ENCODE results near the gene BCR. TPM values are rescaled to one million over a fixed set of nuclear protein-coding genes. Genes with fewer than 3 reads are reported as not detected.

The BCR gene
- total and polyA plus RNA-seq, 7 donors = 2.7 to 7.7 (median 6.5) TPM

DNA sequence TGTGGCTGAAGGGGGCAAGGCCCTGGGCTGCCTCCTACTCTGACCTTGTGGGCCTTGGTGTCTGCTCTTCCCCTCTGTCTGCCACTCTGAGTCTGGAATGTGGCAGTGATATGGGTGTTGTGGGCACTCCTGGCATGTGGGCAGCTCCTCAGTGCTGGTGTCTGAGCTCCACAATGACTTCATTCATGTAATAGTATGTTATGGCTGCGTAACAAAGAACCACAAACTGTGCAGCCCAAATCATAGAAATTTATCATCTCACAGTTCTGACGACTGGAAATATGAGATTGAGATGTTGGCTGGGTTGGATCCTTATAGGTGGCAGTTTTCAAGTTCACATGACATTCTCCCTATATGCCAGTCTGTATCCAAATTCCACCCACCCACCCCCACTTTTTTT lies 59.1 kb downstream of the BCR start:
- DNase-seq (peak in 1 of 2 donors; percentile 12), ATAC-seq (no peak)
- no peak overlapping the region for H3K4me3 ChIP-seq
- intact Hi-C loops (cut with DNase I) = no loop called here
- no peaks in the 10 kb centered on the region for H3K9me3 ChIP-seq
- peaks cover 21% of the 10 kb centered on the region for H3K4me1 ChIP-seq
- H3K27ac ChIP-seq = no peak overlapping the region
- TF ChIP-seq, protein P1, sequence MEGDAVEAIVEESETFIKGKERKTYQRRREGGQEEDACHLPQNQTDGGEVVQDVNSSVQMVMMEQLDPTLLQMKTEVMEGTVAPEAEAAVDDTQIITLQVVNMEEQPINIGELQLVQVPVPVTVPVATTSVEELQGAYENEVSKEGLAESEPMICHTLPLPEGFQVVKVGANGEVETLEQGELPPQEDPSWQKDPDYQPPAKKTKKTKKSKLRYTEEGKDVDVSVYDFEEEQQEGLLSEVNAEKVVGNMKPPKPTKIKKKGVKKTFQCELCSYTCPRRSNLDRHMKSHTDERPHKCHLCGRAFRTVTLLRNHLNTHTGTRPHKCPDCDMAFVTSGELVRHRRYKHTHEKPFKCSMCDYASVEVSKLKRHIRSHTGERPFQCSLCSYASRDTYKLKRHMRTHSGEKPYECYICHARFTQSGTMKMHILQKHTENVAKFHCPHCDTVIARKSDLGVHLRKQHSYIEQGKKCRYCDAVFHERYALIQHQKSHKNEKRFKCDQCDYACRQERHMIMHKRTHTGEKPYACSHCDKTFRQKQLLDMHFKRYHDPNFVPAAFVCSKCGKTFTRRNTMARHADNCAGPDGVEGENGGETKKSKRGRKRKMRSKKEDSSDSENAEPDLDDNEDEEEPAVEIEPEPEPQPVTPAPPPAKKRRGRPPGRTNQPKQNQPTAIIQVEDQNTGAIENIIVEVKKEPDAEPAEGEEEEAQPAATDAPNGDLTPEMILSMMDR (IDR thresholded peaks at IDR 0.05) = no peak
- WGBS, 3 donors = 96 to 100% (median 99%) methylated on average over 2 of the region's 2 CpGs
- H3K36me3 ChIP-seq (ENCODE audit: insufficient read depth in 1 of 2, low read depth in 1 of 2) = no peaks in the 10 kb centered on the region
- peaks cover 0 to 17% (median 2%) of the 10 kb centered on the region in 3 donors for H3K27me3 ChIP-seq (ENCODE audit: insufficient read depth in 3 of 3, low read length in 2 of 3)

- TF ChIP-seq, protein P1 (IDR thresholded peaks at IDR 0.05) = peak; percentile 12
- no peak for ATAC-seq
- no peaks in the 10 kb centered on the region for H3K36me3 ChIP-seq (ENCODE audit: insufficient read depth in 1 of 2, low read depth in 1 of 2)
- peak in 1 of 2 donors; percentile 35 for DNase-seq
- intact Hi-C loops (cut with DNase I) = no loop called here
- H3K4me3 ChIP-seq = no peak overlapping the region
- no peak overlapping the region for H3K27ac ChIP-seq
- 76 to 83% (median 78%) methylated on average over 13 of the region's 13 CpGs for WGBS, 3 donors
- H3K27me3 ChIP-seq (ENCODE audit: insufficient read depth in 3 of 3, low read length in 2 of 3) = peaks cover 0 to 21% (median 2%) of the 10 kb centered on the region in 3 donors
- H3K4me1 ChIP-seq = peaks cover 21% of the 10 kb centered on the region
- H3K9me3 ChIP-seq = no peaks in the 10 kb centered on the region
Observed at GRCh38 chr22:23240639-23241389, 60.5 kb downstream of the BCR start.

DNA sequence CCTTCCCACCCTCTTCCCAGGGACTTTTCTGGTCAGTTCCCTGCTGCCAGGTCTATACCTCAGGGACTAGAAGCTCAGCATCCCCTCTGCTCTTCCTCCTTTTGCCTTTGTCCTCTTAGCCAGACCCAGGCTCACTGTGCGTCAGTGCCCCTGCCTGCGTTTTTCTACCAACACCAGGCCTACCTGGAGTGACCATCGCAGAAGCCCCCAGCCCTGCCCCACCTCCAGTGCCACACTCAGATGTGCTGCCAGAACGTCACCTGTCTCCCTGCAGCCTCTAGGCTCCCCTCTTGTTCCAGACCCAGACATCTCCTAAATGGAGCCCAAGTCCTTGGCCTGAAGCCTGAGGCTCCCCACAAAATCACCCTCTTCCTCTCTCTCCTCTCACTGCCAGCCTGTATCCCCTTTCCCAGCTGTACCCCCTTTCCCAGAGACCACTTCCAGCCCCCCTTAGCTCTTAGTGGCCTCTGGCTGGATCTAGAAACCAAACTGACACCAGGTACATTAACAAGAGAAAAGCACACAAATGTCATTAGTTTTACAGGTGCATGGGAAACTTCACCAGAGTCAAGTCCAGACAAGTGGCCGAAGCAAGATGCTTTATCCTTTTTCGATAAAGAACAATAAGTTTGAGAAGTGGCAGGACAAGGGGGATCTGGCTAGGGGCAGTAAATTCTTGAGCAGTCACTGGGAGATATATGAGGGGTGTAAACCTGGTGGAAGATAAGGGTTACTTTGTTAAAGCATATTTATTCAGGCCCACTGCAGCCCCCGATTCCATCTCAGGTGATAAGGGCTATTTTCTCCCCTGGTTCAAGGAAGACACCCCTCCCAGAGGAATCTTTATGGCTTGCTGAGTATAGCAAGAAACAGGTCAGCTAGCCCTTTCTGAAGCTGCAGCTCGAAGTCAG lies 61.5 kb downstream of the BCR start:
- intact Hi-C loops (cut with DNase I) = no loop called here
- H3K27me3 ChIP-seq (ENCODE audit: insufficient read depth in 3 of 3, low read length in 2 of 3) = peaks cover 0 to 21% (median 4%) of the 10 kb centered on the region in 3 donors
- no peaks in the 10 kb centered on the region for H3K9me3 ChIP-seq
- DNase-seq = peak in 1 of 2 donors; percentile 2
- no peak for ATAC-seq
- WGBS, 3 donors = 91 to 95% (median 95%) methylated on average over 8 of the region's 8 CpGs
- no peaks in the 10 kb centered on the region for H3K36me3 ChIP-seq (ENCODE audit: insufficient read depth in 1 of 2, low read depth in 1 of 2)
- H3K4me3 ChIP-seq = no peak overlapping the region
- no peak overlapping the region for H3K27ac ChIP-seq
- peaks cover 12% of the 10 kb centered on the region for H3K4me1 ChIP-seq
- TF ChIP-seq, protein P1 (IDR thresholded peaks at IDR 0.05) = no peak

GRCh38 chr22:23242473-23243001 lies 62.2 kb downstream of the BCR start:
- no peak overlapping the region for H3K4me3 ChIP-seq
- peaks cover 5% of the 10 kb centered on the region for H3K4me1 ChIP-seq
- 85 to 92% (median 86%) methylated on average over 10 of the region's 10 CpGs for WGBS, 3 donors
- no peaks in the 10 kb centered on the region for H3K9me3 ChIP-seq
- H3K27me3 ChIP-seq (ENCODE audit: insufficient read depth in 3 of 3, low read length in 2 of 3) = peaks cover 0 to 24% (median 8%) of the 10 kb centered on the region in 3 donors
- ATAC-seq (no peak), DNase-seq (peak in 1 of 2 donors; percentile 34)
- TF ChIP-seq, protein P1 (IDR thresholded peaks at IDR 0.05) = no peak
- no peak overlapping the region for H3K27ac ChIP-seq
- H3K36me3 ChIP-seq (ENCODE audit: insufficient read depth in 1 of 2, low read depth in 1 of 2) = no peaks in the 10 kb centered on the region
- intact Hi-C loops (cut with DNase I) = no loop called here
